ENCODE results near the gene MYO18A. TPM values are rescaled to one million over a fixed set of nuclear protein-coding genes. Genes with fewer than 3 reads are reported as not detected.

The MYO18A gene
- total RNA-seq, 1 donor from 2014 or later = 465 TPM

DNA sequence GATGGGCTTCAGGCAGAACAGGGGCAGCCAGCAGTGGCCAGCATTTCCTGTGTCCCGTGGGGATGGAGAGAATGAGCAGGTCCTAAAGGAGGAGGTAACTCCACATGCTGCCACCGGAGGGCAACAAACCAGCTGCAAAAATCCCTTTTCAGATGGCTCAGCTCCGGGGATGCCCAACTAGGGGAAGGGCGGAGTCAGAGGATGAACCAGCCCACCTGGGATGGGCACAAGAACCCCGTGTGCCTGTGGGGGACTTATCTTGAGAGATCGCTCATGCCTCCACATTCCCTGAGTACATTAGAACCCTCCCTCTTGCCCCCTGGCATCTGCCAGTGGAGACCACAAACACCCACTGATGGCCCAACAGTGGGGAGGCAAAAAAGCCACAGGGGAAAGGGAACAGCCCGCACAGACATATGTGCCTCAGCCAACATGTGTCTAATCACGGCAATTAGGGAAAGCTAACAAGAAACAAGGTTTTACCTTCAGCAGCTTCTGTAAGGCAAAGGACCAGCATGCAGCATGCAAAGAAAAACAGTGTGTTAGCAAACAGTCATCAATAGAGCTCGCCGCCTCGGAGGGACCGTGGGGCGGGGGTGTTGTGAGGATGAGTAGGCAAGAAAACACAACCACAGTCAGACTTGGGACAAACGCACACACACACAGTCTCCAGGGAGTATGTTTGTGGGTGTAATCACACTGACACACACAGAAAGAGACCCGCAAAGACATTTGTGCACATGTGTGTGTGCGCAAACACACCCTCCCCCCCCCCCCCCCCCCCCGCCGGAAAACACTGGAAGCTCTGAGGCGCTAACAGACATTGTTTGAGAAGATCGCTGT, 64.0 kb downstream of the MYO18A start:
- H3K27me3 Mint-ChIP-seq (ENCODE audit: unreplicated experiment) = peaks cover 23% of the 10 kb centered on the region
- TF ChIP-seq, protein P1, sequence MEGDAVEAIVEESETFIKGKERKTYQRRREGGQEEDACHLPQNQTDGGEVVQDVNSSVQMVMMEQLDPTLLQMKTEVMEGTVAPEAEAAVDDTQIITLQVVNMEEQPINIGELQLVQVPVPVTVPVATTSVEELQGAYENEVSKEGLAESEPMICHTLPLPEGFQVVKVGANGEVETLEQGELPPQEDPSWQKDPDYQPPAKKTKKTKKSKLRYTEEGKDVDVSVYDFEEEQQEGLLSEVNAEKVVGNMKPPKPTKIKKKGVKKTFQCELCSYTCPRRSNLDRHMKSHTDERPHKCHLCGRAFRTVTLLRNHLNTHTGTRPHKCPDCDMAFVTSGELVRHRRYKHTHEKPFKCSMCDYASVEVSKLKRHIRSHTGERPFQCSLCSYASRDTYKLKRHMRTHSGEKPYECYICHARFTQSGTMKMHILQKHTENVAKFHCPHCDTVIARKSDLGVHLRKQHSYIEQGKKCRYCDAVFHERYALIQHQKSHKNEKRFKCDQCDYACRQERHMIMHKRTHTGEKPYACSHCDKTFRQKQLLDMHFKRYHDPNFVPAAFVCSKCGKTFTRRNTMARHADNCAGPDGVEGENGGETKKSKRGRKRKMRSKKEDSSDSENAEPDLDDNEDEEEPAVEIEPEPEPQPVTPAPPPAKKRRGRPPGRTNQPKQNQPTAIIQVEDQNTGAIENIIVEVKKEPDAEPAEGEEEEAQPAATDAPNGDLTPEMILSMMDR (IDR thresholded peaks at IDR 0.05; ENCODE audit: partially characterized antibody, unreplicated experiment) = peak; percentile 59
- peaks cover 5% of the 10 kb centered on the region for H3K36me3 Mint-ChIP-seq (ENCODE audit: unreplicated experiment)
- peak; percentile 72 for DNase-seq
- H3K27ac Mint-ChIP-seq (ENCODE audit: unreplicated experiment) = peak overlapping the region; percentile 52
- H3K4me3 Mint-ChIP-seq (ENCODE audit: unreplicated experiment) = peak overlapping the region; percentile 28
- peaks cover 34% of the 10 kb centered on the region for H3K4me1 Mint-ChIP-seq (ENCODE audit: low read depth, unreplicated experiment)
- peaks cover 13% of the 10 kb centered on the region for H3K9me3 Mint-ChIP-seq (ENCODE audit: unreplicated experiment)

DNA sequence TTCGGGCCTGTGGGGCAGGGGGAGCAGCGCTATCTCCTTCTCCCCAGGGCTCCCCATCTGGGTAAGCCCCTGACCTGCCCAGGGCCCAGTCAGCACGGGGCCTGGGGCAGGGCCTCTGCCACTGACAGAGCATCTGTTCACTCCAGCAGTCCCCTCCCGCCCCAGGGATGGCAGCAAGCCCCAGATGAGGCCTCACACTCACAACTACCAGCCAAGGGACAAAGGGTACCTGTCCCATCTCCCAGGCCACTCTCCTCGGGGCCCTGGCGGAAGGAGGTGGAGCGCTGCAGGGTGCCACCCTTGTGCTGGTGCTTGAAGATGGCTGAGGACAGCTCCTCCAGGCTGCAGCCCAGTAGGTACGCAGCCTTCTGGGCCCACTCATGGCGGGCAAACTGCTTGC, 64.8 kb downstream of the MYO18A start:
- H3K4me1 Mint-ChIP-seq (ENCODE audit: low read depth, unreplicated experiment) = peaks cover 37% of the 10 kb centered on the region
- H3K36me3 Mint-ChIP-seq (ENCODE audit: unreplicated experiment) = peaks cover 5% of the 10 kb centered on the region
- H3K9me3 Mint-ChIP-seq (ENCODE audit: unreplicated experiment) = peaks cover 15% of the 10 kb centered on the region
- TF ChIP-seq, protein P1 (IDR thresholded peaks at IDR 0.05; ENCODE audit: partially characterized antibody, unreplicated experiment) = no peak
- H3K27me3 Mint-ChIP-seq (ENCODE audit: unreplicated experiment) = peaks cover 23% of the 10 kb centered on the region
- no peak for DNase-seq
- H3K27ac Mint-ChIP-seq (ENCODE audit: unreplicated experiment) = no peak overlapping the region
- no peak overlapping the region for H3K4me3 Mint-ChIP-seq (ENCODE audit: unreplicated experiment)

DNA sequence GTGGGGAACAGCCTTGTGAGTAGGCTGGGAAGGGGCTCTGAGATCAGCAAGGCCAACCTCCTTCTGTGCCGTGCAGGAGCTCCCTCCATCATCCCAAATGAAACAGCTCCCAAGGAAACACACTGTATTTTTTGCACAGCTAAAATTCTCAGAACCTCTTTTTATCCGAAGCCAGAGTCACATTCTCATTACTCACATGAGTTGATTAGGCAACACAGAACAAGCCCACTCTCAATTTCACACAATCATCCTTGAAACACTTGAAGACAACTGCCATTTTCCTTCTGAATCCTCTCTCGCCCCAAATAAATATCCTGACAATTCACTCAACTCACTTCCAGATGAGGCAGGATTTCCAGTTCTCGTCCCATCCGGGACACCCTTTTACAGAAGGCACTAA, 66.1 kb downstream of the MYO18A start:
- H3K4me1 Mint-ChIP-seq (ENCODE audit: low read depth, unreplicated experiment) = peaks cover 40% of the 10 kb centered on the region
- TF ChIP-seq, protein P1 (IDR thresholded peaks at IDR 0.05; ENCODE audit: partially characterized antibody, unreplicated experiment) = no peak
- peak overlapping the region; percentile 30 for H3K4me3 Mint-ChIP-seq (ENCODE audit: unreplicated experiment)
- peak overlapping the region; percentile 41 for H3K27ac Mint-ChIP-seq (ENCODE audit: unreplicated experiment)
- DNase-seq = no peak
- H3K36me3 Mint-ChIP-seq (ENCODE audit: unreplicated experiment) = peaks cover 5% of the 10 kb centered on the region
- peaks cover 26% of the 10 kb centered on the region for H3K27me3 Mint-ChIP-seq (ENCODE audit: unreplicated experiment)
- H3K9me3 Mint-ChIP-seq (ENCODE audit: unreplicated experiment) = peaks cover 15% of the 10 kb centered on the region

DNA sequence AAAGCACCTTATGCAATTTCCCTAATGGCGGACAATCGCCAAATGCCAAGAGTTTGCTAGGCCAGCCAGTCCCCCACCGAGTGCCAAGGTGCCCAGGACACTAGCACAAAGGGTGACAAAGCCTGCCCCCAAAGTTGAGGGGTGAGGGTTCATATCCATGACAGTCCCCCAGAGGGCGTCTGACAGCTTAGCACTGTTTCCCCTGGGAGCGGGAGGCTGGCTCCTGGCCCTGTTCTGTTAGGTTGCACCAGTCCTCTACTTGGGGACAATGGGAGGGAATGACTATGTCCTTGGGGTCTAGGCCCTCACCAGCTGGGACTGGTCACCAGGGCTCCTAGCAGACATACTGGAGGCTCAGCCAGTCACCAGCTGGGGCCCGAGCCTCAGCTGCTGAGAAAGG, 66.9 kb downstream of the MYO18A start:
- peaks cover 18% of the 10 kb centered on the region for H3K9me3 Mint-ChIP-seq (ENCODE audit: unreplicated experiment)
- peaks cover 26% of the 10 kb centered on the region for H3K27me3 Mint-ChIP-seq (ENCODE audit: unreplicated experiment)
- H3K36me3 Mint-ChIP-seq (ENCODE audit: unreplicated experiment) = peaks cover 5% of the 10 kb centered on the region
- H3K4me1 Mint-ChIP-seq (ENCODE audit: low read depth, unreplicated experiment) = peaks cover 38% of the 10 kb centered on the region
- peak overlapping the region; percentile 12 for H3K27ac Mint-ChIP-seq (ENCODE audit: unreplicated experiment)
- H3K4me3 Mint-ChIP-seq (ENCODE audit: unreplicated experiment) = no peak overlapping the region
- no peak for DNase-seq
- TF ChIP-seq, protein P1 (IDR thresholded peaks at IDR 0.05; ENCODE audit: partially characterized antibody, unreplicated experiment) = no peak

DNA sequence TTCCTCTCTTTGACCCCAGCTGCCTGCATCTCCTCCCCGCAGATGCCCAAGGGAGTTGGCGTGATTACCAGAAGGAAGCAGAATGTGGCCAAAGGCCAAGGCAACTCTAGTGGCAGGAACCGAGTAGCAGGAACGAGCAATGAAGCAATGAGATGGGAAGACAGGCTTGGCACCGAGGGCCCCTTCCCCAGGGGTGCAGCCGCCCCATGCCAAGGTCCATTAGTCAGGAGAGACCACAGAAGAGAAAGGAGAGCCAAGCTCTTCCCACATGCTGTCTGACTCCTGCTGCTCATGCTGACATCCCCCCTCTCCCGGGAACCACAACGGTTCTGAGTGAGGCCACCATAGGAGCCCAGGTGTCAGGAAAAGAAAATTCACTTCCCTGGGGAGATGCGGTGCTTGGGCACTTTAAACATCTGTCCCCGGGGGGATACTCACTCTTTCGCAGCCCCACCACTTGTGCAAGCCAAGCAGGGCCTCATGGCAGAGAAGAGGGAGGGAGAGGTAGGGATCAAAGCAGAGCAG, 67.4 kb downstream of the MYO18A start:
- H3K27ac Mint-ChIP-seq (ENCODE audit: unreplicated experiment) = peak overlapping the region; percentile 82
- H3K27me3 Mint-ChIP-seq (ENCODE audit: unreplicated experiment) = peaks cover 26% of the 10 kb centered on the region
- peaks cover 5% of the 10 kb centered on the region for H3K36me3 Mint-ChIP-seq (ENCODE audit: unreplicated experiment)
- peak; percentile 57 for DNase-seq
- peaks cover 38% of the 10 kb centered on the region for H3K4me1 Mint-ChIP-seq (ENCODE audit: low read depth, unreplicated experiment)
- peaks cover 20% of the 10 kb centered on the region for H3K9me3 Mint-ChIP-seq (ENCODE audit: unreplicated experiment)
- peak overlapping the region; percentile 72 for H3K4me3 Mint-ChIP-seq (ENCODE audit: unreplicated experiment)
- TF ChIP-seq, protein P1 (IDR thresholded peaks at IDR 0.05; ENCODE audit: partially characterized antibody, unreplicated experiment) = no peak

All from glutamatergic neuron (in vitro differentiated cells).